ENCODE measurements around the gene FOXL3.

The FOXL3 gene

DNA sequence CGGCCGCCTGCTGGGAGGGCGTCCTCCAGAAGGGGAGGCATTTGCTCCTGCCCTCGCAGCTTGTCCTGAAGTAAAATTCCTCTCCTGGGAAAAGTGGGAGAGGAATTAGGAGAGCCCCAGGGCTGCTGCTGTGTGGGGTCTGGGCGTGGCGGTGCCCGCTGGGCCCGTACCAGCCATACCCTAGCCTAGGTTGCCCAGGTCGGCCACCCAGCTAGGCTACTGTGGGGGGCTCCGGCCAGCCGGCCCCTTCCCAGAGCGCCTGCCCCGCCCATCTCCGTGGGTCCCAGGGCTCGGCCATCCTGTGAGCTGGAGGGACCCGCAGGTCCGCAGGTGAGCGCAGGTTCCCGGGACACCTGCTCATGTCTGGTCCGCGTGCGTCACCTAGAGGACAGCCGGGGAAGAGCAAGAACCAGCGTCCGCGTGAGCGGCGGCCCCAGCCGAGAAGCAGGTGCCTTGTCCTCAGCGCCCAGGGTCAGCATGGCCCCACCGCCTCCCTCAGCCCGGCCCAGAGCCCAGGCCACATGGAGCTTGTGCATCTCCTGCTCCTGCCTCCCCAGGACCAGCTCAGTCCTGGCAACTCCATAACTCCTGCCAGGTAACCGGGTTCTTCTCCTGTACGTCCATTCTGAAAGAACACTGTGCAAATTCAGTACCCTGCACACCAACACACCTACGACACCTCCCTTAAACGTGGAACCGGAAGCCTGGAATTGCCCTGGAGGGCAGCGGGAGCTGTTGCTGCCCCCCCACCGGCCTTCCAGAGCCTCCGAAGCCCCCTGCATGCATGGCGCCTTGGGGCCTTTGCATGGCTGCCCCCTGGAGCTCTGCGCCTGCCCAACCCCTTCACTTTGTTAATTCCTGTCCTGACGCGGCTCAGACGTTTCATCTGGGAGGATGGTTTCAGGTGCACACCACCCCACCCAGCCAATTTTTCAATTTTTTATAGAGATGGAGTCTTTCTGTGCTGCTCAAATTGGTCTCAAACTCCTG, 22.8 kb upstream of the FOXL3 start:
- no peak for DNase-seq (ENCODE audit: low spot score)

DNA sequence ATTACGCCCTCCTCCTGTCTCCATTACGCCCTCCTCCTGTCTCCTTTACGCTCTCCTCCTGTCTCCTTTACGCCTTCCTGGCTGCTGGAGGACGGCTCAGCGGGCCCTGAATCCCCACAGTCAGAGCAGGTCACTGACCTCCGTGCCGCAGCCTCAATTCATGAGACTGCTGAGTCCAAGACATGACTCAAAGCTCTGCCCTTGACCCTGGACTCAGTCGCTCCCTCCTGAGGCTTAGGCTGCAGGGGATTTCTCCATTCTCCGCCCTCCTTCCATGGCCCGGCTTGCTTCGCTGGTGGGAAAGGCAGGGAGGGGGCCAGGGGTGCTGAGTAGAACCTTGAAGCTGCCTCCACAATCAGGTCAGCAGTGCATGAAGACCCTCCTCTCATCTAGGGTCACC, 21.0 kb upstream of the FOXL3 start:
- no peak for DNase-seq (ENCODE audit: low spot score)

DNA sequence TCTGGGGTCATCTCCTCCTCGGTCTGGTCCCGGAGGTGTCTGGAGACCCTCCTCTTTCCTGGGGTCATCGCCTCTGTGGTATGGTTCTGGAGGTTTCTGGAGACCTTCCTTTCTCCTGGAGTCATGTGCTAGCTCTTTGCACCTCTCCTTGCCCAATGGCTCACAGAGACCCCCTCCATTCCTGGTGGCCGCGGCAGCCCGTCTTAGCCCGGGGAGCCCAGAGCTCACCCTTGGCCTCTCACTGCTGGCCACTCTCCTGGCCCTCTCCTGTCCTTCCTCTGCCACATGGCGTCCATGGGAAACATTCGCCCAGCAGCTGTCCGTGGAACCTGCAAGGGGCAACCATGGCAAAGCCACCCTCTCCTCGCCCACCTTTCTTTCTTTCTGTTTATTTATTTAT, 20.2 kb upstream of the FOXL3 start:
- DNase-seq (ENCODE audit: low spot score) = no peak

- DNase-seq (ENCODE audit: low spot score) = no peak
Observed at GRCh38 chr7:270351-270983, 19.5 kb upstream of the FOXL3 start.

- DNase-seq (ENCODE audit: low spot score) = no peak
Observed at GRCh38 chr7:271266-272107, 18.5 kb upstream of the FOXL3 start.

- no peak for DNase-seq (ENCODE audit: low spot score)
Observed at GRCh38 chr7:272108-272615, 17.8 kb upstream of the FOXL3 start.

DNA sequence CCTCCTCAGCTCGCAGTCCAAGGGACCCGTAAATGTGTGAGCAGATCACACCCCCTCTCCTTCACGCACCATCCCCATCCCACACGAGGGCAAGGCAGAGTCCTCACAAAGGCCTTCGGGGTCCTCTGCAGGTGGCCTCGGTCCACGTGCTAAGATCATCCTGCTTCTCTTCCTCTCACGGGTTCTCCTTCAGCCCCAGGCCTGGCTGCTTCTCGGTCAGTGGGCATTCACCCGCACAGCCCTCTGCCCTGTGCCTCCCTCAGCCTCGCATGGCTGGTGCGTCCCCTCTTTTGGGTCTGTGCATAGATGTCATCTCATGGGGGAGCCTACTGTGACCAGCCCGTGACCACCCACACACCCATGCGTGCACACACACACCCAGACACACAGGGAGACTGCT, 17.3 kb upstream of the FOXL3 start:
- no peak for DNase-seq (ENCODE audit: low spot score)

- DNase-seq (ENCODE audit: low spot score) = no peak
Observed at GRCh38 chr7:273327-273726, 16.6 kb upstream of the FOXL3 start.

DNA sequence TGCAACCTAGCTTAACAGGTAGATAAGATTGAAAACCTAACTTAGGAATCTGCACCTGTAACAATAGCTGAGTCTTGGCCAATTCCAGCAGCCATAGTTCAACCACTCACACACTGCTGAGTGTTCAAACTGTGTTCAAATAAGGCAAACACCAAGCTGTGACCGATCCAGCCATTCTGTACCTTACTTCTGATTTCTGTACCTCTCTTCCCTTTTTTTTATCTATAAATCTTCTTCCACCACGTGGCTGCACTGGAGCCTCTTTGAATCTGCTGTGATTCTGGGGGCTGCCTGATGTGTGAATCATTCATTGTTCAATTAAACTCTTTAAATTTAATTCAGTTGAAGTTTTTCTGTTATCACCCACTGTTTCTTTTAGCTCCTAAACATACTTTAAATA, 15.7 kb upstream of the FOXL3 start:
- no peak for DNase-seq (ENCODE audit: low spot score)

DNA sequence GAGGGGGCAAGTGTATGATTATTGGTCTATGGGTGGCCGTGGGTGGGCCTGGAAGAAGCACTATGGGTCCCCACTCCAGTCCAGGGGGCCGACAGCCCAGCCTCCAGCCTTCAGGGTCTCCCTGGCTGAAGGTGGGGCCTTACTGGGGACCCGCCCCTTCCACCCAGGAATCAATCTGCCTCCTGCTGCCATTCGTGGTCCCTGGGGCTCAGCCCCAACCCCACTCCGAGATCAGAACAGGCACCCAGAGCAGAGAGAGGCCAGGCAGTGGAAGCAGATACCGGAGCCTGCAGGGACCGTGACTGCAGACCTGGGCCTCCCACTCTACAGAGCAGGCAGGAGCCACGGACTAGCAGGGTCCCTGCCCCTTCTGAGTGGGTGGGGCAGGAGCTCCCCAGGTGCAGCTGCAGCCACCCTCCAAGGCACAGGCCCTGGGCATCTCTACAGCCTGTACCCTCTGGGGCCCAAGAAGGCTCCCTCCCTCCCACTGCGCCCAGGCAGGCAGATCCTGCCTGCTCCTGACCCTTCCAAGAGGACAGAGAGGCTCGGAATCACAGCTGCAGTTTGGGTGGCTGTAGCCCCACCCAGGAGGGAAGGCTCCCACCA, 13.6 kb upstream of the FOXL3 start:
- DNase-seq (ENCODE audit: low spot score) = no peak

- no peak for DNase-seq (ENCODE audit: low spot score)
Observed at GRCh38 chr7:277228-277627, 12.7 kb upstream of the FOXL3 start.

GRCh38 chr7:278081-278480, 11.9 kb upstream of the FOXL3 start:
- DNase-seq (ENCODE audit: low spot score) = no peak

DNA sequence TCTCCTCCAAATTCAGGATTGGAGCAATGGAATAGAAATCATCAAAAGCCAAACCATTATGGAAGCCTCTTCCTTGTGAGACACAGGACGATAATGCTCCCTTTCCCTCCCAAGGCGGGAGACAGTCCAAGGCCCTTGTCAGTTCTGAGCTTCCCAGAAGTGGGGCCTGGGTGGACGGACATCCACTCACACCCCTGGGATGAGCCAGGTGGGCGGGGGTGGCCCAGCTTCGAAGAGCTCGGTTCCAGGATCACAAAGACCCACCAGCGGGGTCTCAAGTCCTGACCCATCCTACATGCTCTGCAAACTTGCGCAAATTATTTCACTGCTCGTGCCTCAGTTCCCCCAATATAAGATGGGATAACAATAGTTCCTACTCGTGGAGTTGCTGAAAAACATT, 10.1 kb upstream of the FOXL3 start:
- DNase-seq (ENCODE audit: low spot score) = no peak

DNA sequence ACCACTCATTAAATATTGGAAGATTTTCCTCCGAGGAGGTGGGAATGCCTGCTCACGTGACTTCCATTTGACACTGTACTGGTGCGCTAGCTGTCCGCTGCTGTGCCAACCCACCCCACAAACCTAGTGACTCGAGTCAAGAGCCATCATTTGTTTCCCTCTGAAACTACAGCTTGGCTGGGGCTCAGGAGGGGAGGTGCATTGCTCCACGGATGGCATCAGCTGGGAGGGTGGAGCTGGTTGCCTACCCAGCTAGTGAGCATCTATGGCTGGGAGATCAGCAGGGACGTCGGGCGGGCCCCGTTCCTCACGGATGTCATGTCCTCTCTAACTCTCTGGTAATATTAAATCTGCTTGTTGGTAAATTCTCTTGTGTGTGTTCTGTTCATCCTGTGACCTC, 9.5 kb upstream of the FOXL3 start:
- DNase-seq (ENCODE audit: low spot score) = no peak

DNA sequence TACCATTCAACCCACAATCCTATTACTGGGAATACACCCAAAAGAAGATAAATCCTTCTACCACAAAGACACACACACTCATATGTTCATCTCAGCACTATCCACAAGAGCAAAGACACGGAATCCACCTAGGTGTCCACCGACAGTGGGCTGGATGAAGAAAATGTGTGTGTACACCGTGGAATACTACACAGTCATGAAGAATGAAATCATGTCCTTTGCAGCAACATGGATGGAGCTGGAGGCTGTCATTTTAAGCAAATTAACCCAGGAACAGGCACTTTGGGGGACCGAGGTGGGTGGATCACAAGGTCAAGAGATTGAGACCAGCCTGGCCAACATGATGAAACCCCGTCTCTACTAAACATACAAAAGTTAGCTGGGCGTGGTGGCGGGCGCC, 8.3 kb upstream of the FOXL3 start:
- no peak for DNase-seq (ENCODE audit: low spot score)

- no peak for DNase-seq (ENCODE audit: low spot score)
Observed at GRCh38 chr7:282621-283020, 7.3 kb upstream of the FOXL3 start.

- peak; percentile 35 for DNase-seq (ENCODE audit: low spot score)
Observed at GRCh38 chr7:284762-285722, 4.9 kb upstream of the FOXL3 start.

DNA sequence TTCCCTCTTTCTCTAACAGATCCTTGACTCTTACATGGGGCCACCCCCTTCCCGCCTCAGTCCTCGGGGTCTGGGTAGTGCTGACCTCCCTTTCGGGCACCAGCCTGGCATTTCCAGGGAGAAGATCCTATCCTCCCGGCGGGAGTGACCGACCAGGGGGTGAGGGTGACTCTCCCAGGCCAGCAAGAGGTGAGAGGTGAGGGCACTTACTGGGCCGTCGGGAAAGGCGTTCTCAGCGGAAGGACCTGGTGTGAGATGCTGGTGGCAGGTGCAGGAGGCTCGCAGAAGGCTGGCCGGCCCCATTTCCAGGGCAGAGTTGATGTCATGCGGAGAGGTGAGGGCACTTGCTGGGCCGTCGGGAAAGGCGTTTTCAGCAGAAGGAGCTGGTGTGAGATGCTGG, 4.2 kb upstream of the FOXL3 start:
- no peak for DNase-seq (ENCODE audit: low spot score)

DNA sequence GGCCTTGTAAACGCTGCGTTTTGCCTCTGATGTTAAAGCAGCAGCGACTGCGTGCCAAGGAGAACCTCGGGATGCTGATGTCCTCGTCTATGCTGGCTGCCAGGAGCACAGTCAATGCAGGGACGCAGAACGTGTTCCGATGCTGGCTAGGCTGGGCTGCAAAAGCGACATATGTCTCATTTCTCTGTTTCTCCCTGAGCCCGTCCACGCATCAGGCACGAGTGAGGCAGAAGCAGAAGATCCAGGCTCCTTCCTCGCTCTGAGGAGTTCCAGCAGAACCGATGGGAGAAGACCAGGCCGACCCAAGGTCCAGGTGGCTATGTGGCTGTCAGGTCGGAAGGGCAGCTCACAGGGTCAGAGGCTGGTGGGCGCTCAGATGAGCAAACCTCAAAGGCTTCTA, 3.7 kb upstream of the FOXL3 start:
- DNase-seq (ENCODE audit: low spot score) = no peak

- DNase-seq (ENCODE audit: low spot score) = no peak
Observed at GRCh38 chr7:288671-289101, 1.3 kb upstream of the FOXL3 start.

Data from SW480 (cell line).